ENCODE results near the gene STX12.
"Not testable (repeated sequence)": the region's sequence is repeated elsewhere in the genome, so short reads cannot be mapped to it uniquely, and the experiment has no call there.

Gene STX12

GRCh38 chr1:27865821-27866220 is 92.8 kb downstream of the STX12 start:
- DNase-seq (ENCODE audit: low spot score): no peak
- no peak for FAIRE-seq

DNA sequence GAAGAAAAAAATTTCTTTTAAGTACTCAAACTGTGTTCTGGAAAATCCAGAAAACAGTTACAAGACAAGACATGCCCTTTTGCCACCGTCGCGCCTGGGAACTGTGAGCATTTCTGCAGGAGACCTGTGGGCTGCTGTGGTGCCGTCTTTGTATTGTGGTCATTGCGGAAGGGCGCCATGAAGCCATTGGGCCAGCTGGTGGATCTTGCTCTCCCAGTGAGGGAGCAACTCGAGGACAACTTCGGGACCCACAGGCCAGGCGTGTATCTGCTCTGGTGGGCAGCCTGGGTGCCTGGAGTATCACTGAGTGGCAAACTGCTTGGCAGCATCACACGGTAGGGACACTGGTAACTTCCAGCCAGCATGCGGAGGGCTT is 95.5 kb downstream of the STX12 start:
- DNase-seq (ENCODE audit: low spot score): no peak
- no peak for FAIRE-seq

GRCh38 chr1:27868932-27869718 is 96.1 kb downstream of the STX12 start:
- FAIRE-seq: no peak
- no peak for DNase-seq (ENCODE audit: low spot score)

DNA sequence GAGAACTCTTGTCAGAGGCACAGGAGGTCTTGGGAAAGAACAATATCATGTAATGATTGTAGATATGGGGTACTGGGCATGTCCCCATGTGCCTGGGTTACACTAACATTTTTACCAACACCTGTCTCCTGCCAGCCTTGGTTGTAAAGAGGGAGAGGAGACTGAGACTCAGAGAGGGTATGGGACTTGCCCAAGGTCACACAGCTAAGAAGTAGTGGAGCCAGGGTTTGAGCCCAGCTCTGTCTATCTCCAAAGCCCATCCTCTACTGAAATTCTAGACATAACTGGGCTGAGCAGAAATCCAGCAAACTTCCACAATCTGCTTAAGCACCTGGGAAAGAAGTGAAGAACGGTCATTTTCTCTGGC is 96.7 kb downstream of the STX12 start:
- FAIRE-seq: no peak

DNA sequence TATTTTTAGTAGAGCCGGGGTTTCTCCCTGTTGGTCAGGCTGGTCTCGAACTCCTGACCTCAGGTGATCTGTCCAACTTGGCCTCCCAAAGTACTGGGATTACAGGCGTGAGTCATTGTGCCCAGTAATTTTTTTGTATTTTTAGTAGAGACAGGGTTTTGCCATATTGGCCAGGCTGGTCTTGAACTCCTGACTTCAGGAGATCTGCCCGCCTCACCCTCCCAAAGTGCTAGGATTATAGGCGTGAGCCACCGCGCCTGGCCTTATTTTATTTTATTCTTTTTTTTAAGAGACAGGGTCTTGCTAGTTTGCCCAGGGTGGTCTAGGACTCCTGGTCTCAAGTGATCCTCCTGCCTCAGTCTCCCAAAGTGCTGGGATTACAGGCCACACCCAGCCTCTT is 98.1 kb downstream of the STX12 start:
- DNase-seq (ENCODE audit: low spot score); FAIRE-seq: not testable (repeated sequence)

More for the DNA sequence above, 96.7 kb downstream of the STX12 start:
- DNase-seq (ENCODE audit: low spot score): no peak

GRCh38 chr1:27872059-27872801 is 99.2 kb downstream of the STX12 start, which contains the start of gene THEMIS2:
Gene THEMIS2, plus strand, starts transcription at chr1:27872544. Its CDS starts 28 bp downstream, at chr1:27872572.
- no peak for DNase-seq (ENCODE audit: low spot score)

GRCh38 chr1:27872802-27873551 is 100.0 kb downstream of the STX12 start:
- FAIRE-seq (no peak), DNase-seq (ENCODE audit: low spot score) (no peak)

More at GRCh38 chr1:27872059-27872801, 99.2 kb downstream of the STX12 start, which contains the start of gene THEMIS2:
- FAIRE-seq: no peak

DNA sequence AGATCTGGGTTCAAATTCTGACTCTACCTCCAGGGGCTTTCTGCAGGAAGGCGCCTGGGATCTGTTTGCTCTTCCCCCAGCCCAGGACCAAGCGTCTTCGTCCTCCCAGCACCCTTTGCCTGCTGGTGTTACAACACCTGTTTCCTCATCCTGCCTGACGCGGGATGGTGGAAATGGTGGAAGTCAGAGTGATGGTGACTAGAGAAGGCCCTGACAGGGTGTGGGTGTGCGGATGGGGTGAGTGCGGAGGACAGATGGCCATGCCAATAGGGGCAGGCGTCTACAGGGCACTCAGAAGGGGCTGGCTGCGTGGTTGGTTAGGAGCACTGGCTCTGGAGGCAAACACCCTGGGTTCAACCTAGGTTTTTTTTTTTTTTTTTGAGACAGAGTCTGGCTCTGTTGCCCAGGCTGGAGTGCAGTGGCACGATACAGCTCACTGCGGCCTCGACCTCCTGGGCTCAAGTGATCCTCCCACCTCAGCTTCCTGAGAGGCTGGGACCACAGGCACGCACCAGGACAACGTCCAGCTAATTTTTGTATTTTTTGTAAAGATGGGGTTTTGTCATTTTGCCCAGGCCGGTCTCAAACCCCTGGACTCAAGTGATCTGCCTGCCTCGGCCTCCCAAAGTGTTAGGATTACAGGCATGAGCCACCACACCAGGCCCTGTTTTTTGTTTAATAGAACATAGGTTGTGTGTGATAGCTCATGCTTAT is 100.8 kb downstream of the STX12 start:
- DNase-seq (ENCODE audit: low spot score): no peak

More for the DNA sequence above, 100.8 kb downstream of the STX12 start:
- no peak for FAIRE-seq
